Esophagus muscularis mucosa (tissue), 3 donors: Measurements from ENCODE around the gene SEM1.

ENCODE experiments used
- POLR2A ChIP-seq: fragments of 450-650 bp; IDR thresholded peaks from one replicate; pipeline ENCODE4 v1.6.1; 2017; ENCODE audit warnings: antibody characterized with exemption, moderate library complexity, mild to moderate bottlenecking, low read depth
- POLR2AphosphoS5 ChIP-seq, 2 donors: sonication (generic); formaldehyde crosslinking; IDR thresholded peaks; one replicate each; pipeline ENCODE4 v1.6.1; 2017; ENCODE audit warnings: antibody characterized with exemption in 2 of 2
- TF ChIP-seq, protein P1 (sequence below), 3 experiments: fragments of 200-600 bp in 2 of 3; fragments of 450-650 bp in 1 of 3; sonication (generic) in 2 of 3; IDR thresholded peaks; one replicate each; pipeline ENCODE4 v1.5.1; 2017 to 2019; ENCODE audit warnings: antibody characterized with exemption in 3 of 3, mild to moderate bottlenecking in 2 of 3, moderate library complexity in 1 of 3

GRCh38 chr7:96647733-96648132 lies 61.9 kb downstream of the SEM1 start:
- TF ChIP-seq, protein P1, sequence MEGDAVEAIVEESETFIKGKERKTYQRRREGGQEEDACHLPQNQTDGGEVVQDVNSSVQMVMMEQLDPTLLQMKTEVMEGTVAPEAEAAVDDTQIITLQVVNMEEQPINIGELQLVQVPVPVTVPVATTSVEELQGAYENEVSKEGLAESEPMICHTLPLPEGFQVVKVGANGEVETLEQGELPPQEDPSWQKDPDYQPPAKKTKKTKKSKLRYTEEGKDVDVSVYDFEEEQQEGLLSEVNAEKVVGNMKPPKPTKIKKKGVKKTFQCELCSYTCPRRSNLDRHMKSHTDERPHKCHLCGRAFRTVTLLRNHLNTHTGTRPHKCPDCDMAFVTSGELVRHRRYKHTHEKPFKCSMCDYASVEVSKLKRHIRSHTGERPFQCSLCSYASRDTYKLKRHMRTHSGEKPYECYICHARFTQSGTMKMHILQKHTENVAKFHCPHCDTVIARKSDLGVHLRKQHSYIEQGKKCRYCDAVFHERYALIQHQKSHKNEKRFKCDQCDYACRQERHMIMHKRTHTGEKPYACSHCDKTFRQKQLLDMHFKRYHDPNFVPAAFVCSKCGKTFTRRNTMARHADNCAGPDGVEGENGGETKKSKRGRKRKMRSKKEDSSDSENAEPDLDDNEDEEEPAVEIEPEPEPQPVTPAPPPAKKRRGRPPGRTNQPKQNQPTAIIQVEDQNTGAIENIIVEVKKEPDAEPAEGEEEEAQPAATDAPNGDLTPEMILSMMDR (IDR thresholded peaks at IDR 0.05) = no peak
- TF ChIP-seq POLR2A (no peak), POLR2AphosphoS5 (IDR thresholded peaks at IDR 0.05) (no peak)
